Measurements from ENCODE around the gene INAFM2. TPM values are rescaled to one million over a fixed set of nuclear protein-coding genes. Genes with fewer than 3 reads are reported as not detected.

INAFM2 gene
- polyA plus RNA-seq, 3 donors = 3.7 to 9.1 (median 7.4) TPM

DNA sequence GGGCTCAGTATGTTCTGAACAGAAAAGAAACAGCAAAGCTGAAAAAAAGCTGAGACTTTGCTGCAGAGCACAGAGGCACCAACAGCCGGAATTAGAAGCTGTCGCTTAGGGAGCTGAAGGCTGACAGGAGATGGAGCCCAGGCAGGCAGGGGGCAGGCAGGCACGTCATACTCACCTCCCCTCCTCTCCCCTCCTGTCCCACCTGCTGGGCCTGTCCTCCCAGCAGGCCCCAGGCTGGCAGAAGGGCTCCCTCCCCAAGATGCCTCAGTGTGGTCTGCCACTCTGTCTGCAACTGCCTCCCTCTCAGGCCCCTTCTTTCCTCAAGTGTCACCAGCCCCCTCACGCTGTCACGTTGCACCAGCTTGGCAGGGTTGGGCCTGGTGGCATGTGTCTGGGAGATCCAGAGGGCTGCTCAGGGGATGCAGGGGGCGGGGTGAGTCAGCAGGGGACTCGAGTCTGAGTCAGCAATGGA lies 37.4 kb upstream of the INAFM2 start:
- 84 to 90% (median 88%) methylated on average over 7 of the region's 7 CpGs for WGBS, 3 donors
- no peak overlapping the region for H3K27ac ChIP-seq (ENCODE audit: low read depth, low read length)

DNA sequence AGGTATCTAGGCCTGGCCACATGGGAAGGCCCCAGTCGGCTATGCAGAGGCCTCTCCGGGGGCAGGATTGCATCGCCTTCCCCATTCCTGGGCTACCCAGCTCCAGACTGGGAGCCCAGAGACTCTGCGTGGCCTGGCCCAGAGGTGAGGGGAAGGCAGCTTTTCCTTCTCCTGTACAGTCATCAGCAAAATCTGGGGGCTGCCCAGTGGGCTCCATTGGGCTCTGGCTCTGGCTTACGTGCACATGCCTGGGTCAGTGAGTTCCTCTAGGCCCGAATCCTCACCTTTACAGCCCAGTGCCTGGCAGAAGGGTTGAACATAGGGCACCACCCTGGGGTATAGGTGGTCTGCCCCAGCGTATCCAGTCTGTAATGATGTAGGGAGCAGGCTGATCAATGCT lies 36.7 kb upstream of the INAFM2 start:
- 77 to 84% (median 82%) methylated on average over 7 of the region's 7 CpGs for WGBS, 3 donors
- H3K27ac ChIP-seq (ENCODE audit: low read depth, low read length) = no peak overlapping the region

DNA sequence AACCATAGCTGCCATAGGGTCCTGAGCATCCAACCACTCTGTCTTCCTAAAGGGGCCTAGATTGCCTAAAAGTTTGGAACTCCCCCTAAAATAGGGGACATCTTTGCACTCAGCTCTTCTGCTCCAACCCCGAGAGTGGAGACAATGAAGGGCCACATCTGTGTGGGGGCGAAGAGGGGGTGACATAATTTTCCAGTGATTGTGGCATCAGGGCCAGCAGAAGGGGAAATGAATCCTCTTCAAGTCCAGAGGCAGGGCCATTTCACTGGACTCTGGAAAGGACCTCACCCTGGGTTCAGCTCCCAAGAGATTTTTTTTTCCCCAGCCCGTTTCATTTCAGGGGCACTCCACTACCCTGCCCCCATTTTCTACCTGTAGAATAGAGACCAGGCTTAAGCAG lies 36.0 kb upstream of the INAFM2 start:
- no peak overlapping the region for H3K27ac ChIP-seq (ENCODE audit: low read depth, low read length)
- 84 to 96% (median 88%) methylated on average over 3 of the region's 3 CpGs for WGBS, 3 donors

DNA sequence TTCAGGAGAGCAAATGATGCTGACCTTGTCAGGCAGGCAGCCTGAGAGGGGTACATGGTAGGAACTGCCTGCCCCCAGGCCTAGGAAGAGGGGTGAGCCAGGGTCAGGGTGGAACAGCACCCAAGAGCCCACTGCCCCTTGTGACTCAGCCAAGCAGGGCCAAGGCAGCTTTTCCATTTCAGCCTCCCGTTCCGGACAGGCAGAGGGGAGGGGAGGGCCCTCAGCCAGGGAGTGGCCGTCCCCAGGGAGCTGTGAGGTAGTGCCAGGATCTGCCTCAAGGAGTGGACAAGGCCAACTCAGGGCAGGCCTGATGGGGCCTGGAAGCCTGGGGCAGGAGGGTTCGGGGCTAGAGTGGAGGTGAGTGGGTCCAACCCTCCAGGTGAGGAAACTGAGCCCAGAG lies 35.5 kb upstream of the INAFM2 start:
- 75 to 90% (median 77%) methylated on average over 4 of the region's 4 CpGs for WGBS, 3 donors
- H3K27ac ChIP-seq (ENCODE audit: low read depth, low read length) = no peak overlapping the region

DNA sequence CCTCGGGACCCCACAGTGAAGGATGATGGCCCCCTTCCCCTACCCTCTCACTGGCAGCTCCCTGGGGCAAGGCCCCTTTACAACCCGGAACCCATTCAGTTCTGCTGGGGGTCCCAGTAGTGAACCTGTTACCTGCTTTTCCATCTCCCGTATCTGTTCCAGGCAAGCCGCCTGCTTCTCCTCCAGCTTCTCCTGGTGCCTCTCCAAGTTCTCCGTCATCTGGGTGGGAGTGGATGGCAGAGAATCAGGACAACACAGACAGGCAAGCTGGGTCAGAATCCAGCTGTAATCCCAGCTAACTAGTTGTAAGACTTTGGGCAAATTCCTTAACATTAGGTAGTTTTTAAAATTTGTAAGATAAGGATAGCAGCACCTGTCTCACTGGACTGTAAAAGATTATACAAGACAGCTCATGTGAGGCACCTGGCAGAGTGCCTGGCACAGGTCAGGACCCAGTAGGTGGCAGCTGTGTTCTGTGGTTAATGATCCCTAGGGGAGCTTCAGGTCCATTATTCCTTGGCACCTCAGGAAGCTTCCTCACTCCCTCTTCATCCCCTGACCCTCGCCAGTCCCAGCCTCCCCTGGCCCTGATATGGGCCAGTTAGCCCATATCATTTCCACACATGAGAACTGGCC lies 34.2 kb upstream of the INAFM2 start:
- H3K27ac ChIP-seq (ENCODE audit: low read depth, low read length) = no peak overlapping the region
- 42 to 78% (median 65%) methylated on average over 6 of the region's 6 CpGs for WGBS, 3 donors

DNA sequence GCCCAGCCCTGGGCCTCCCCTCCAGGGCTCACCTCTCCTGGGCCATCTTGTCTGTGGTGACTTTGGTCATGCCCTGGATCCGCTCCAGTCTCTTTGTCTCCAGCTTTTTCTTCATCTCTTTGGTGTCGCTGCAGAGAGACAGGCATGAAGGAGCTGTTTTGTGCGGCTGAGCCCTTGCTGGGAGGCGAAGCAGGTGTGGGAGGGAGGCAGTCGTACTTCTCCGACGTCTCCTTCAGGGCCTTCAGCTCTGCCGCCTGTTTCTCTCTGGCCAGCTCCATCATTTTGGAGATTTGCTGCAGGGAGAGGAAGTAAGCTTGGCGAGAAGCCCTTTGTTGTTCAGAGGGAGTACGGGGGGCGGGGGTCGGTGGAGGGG lies 33.0 kb upstream of the INAFM2 start:
- no peak overlapping the region for H3K27ac ChIP-seq (ENCODE audit: low read depth, low read length)
- 48 to 56% (median 53%) methylated on average over 12 of the region's 12 CpGs for WGBS, 3 donors

DNA sequence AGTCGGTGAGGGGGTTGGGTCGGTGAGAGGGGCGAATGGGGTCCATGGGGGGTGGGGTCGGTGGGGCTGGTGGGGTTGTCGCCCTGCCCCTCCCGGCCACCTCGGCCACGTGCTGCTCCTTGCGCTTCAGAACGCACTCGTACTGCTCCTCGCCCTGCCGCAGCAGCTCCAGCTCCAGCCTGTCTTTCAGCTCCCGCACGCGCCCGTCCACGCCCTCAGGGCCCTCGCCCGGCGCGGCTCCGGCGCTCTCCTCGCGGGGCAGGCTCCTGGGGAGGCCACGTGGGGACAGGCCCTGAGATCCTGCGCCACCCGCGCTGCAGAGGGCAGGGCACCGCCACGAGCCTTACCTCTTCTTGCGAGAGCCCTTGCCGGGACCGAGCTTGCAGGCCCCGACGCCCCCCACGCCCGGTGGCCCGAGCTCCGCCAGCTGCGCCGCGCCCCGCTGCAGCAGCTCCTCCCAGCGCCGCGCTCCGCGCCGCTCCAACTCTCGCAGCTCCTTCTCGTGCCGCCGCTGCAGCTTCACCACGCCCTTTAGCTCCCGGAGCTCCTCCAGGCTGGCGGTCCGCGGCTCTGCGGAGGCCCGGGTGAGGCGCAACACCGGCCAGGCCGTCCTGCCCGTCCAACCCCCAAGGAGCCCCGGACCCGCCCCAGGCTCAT lies 32.4 kb upstream of the INAFM2 start:
- WGBS, 3 donors = 10 to 53% (median 38%) methylated on average over 51 to 68 of the region's 68 CpGs
- no peak overlapping the region for H3K27ac ChIP-seq (ENCODE audit: low read depth, low read length)

DNA sequence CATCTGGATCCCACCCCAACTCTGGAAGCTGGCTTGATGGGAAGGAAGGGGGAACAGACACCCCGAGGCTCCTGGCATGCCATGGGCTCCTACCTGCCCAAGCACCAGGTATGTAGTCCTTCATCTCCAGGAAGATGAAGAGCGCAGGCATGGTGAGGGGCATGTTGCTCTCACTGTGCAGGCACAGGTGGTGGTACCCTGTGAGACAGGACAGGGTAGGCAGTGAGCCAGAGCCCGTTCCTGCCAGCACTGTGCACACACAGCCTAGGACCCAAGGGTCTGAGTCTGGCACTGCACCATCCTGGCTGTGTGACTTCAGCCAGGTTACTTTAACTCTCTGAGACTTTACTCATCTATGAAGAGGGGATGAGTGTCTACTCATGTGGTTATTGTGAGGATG lies 31.2 kb upstream of the INAFM2 start:
- 85 to 94% (median 91%) methylated on average over 3 of the region's 3 CpGs for WGBS, 3 donors
- no peak overlapping the region for H3K27ac ChIP-seq (ENCODE audit: low read depth, low read length)

DNA sequence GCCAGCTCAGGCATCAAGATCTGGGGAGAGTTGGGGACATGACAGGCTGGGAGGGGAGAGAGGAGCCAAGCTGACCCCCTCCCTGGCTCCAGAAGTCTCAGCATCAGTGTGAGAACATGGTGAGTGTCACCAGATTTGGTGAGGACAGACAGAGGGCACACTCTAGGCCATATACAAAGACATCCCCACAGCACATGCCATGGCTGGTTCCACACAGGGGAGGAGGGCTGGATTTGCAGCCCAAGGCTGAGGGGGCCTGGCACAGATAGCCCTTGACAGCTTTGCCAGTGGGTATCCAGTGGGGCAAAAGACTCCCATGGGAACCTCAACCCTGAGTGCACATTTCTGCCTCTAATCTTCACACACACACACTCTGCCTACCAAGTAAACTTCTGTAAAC lies 30.5 kb upstream of the INAFM2 start:
- H3K27ac ChIP-seq (ENCODE audit: low read depth, low read length) = no peak overlapping the region

DNA sequence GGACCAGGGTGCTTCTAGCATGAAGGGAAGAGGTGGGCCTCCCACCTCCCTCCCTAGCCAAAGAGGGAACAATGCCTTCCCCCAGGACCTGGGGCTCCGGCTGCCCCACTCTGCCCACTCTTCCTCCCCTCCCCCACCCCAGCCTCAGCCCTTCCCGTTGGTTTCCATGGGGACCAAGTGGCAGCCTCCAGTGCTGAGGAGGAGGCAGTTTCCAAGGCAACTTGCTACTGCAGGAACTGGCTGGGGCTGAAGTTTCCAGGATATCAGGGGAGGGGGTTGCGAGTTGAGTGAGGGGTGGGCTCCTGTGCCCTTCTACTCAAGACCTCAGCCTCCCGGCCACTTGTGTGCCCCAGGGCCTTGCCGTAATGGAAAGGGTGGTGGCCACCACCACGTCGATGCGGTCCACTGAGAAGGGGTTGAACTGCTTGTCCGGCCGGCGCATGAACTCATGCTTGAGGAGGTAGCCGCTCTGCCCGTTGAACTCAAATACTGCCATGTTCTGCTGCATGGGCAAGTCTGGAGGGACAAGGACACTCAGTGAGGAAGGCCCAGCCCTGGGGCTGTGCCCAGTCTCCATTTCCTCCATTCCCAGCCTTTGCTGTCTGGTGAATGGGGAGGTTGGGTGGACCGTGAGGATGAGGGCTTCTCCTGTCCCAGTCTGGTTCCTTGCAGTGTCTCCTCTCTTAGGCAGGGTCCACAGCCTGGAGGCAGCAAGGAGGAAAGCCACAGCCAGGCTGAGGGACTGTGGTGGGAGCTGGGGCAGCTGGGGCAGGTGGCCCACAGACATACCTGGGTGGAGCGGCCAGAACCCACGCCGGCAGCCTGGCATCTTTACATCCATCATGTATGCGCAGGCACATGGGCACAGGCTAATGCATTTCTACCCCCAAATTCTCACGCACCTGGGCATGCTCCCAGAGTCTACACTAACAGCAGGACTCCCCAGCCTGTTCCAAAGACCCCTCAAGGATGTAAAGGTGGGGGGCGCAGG lies 29.3 kb upstream of the INAFM2 start:
- WGBS, 3 donors = 89 to 90% (median 90%) methylated on average over 20 of the region's 20 CpGs
- no peak overlapping the region for H3K27ac ChIP-seq (ENCODE audit: low read depth, low read length)

DNA sequence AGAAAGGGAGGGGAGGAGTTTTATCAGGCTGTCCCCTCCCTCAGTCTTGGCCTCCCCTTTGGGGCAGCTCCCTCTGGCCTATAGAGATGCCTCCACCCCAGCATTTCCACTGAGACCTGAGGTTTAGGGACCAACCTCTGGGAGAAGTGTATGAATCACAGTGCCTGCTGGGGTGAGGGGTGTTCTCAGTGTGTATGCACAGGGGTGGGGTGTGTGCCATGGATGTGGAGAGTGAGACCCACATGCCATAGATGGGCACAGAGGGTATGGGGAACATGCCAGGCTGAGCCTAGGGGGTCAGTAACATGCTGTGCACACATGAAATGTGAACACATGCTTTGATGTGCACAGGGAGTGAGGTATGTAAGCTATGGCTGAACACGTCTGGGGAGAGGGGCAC lies 28.2 kb upstream of the INAFM2 start:
- 79 to 97% (median 91%) methylated on average over 1 of the region's 1 CpG for WGBS, 3 donors
- no peak overlapping the region for H3K27ac ChIP-seq (ENCODE audit: low read depth, low read length)

DNA sequence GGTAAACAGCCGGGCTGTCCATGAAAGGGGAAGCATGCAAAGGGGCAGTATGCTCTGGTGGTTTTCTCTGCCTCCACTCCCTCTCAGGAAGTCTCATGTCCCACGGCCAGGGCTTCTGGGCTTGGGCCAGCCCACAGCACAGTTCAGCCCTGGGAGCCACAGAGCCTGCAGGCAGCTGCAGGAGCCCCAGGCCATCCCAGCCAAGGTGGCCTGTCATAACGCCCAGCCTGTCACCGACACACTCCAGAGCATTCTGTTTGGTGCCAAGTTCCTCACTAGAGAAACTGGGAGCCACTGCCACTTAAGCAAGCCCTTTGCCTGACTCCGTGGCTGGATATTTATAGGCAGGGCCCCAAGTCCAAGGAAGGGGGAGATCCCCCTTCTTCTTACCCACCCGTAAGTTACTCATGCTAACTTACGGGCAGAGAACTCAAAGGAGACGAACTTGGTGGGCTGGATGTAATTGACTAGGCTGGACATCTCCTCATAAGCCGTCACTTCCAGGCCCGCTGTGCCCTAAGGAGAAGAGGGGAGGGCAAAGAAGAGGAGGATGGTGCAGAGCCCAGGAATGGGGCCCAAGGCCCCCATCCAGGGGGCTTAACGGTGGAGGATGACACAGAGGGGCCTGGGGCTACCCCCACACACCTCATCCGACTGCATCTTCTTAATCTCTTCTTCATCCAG lies 27.5 kb upstream of the INAFM2 start:
- H3K27ac ChIP-seq (ENCODE audit: low read depth, low read length) = no peak overlapping the region
- WGBS, 3 donors = 55 to 71% (median 68%) methylated on average over 12 of the region's 12 CpGs

DNA sequence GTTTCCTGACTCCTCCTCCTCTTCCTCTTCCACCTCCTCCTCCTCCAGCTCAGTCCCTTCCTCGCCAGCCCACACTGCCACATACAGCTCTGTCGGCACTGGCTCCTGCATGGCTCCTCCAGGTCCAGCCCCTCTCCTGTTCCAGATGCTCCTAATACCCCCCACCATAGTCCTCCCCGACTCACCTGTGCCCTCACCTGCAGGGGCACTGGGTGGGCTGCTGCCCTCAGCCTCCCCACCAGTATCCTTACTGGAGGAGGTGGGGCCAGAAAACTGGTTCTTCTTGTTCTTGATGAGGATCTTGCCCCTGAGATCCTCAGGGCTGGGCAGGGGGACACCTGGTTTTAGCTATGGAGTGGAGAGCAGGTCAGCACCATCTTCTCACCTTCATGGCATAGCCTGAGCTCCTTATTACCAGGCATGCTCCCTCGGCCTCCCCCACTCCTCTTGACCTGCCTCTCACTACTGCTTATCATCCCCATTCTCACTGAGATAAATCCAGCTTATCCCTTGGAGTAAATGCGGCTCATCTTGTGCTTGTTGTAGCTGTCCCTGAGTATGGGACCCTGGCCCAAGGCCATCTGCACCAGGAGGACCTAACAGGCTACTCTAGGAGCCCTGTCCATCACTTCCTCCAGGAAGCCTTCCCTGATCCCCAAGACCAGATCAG lies 26.8 kb upstream of the INAFM2 start:
- 84 to 93% (median 91%) methylated on average over 5 of the region's 5 CpGs for WGBS, 3 donors
- no peak overlapping the region for H3K27ac ChIP-seq (ENCODE audit: low read depth, low read length)

DNA sequence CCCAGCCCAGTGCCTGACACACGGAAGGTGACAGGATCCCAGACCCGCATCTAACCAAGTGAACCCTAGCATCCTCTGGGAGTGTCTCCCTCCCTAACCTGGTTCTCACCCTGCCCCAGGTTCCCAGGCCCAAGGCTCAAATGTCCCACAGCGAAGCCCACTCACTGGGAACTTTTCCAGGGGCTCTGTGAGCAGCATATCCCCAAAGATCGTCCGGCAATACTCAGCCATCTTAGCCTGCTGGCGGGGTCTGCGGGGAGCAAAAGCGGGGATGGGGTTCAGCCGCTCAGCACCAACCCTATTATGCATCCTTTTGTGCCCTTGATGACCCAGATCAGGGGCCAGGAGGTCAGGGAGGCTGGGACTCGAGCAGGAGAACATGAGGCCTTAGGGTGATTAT lies 26.1 kb upstream of the INAFM2 start:
- 93 to 96% (median 94%) methylated on average over 10 of the region's 10 CpGs for WGBS, 3 donors
- H3K27ac ChIP-seq (ENCODE audit: low read depth, low read length) = no peak overlapping the region

DNA sequence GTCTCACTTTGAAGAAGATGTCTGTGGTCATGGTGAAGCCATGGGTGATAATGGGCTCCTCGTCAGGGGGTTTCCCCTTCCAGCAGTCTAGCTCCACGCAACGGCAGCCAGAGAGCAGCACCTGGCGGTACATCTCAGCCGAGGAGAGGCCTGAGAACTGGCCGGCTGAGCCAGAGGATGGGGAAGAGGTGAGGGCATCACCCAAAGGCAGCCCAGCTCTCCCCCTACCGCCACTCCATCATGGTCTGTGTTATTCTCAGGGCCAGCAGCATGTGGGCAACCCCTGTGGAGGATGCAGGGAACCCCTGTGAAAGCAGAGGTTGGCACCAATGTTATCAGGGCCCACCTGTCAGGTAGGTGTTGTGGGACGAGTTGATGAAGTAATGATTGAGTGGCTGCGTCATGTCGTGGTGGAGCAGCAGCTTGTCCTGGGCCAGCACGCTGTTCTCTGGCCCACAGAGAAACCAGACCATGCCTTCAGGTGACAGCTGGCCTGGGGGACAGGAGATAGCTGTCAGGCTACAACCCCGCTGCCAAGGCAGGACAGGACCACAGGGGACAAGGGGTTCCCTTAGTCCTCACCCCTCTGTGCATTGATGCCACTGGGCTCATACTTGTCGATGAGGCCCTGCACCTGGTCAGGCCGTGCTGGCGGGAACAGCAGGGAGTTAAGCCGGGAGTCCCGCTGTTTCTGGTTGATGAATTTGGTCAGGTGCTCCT lies 25.1 kb upstream of the INAFM2 start:
- no peak overlapping the region for H3K27ac ChIP-seq (ENCODE audit: low read depth, low read length)
- WGBS, 3 donors = 90 to 97% (median 94%) methylated on average over 17 of the region's 17 CpGs

DNA sequence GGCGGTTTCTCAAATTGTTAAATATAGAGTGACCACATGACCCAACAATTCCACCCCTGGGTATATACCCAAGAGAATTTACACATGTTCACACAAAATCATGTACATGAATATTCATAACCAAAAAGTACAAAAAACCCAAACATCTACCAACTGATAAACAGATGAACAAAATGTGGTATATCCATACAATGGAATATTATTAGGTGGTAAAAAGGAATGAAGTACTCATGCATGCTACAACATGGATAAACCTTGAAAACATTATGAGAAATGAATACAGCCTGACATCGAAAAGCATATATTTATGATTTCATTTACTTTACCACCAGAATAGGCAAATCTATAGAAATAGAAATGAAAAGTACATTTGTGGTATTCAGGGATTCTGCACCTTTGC lies 23.1 kb upstream of the INAFM2 start:
- WGBS, 3 donors = 96 to 100% (median 99%) methylated on average over 2 of the region's 2 CpGs
- no peak overlapping the region for H3K27ac ChIP-seq (ENCODE audit: low read depth, low read length)

DNA sequence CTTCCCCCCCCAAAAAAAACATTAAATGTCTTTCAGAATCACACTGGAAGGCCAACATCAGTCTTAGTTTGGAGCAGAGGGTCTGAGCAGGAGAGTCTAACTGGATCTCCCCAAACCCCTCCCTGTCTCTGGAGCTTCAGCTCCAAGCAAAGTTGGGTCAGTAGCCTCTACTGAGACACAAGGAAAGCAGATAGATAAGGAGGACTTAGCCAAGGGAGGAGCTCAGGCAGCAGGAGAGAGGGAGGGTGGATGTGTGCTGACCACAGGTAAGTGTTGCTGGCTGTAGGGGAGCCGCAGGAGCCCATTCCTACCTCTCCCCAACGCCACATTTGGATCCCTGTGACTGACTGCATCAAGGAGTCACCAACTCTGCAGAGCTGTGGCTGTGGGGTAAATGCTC lies 22.7 kb upstream of the INAFM2 start:
- WGBS, 3 donors = 97 to 98% (median 97%) methylated on average over 2 of the region's 2 CpGs
- H3K27ac ChIP-seq (ENCODE audit: low read depth, low read length) = no peak overlapping the region
